ENCODE measurements around the gene NADK2.
A peak's percentile ranks its signal among the peaks of the same experiment; 100 is the strongest.

NADK2 gene

DNA sequence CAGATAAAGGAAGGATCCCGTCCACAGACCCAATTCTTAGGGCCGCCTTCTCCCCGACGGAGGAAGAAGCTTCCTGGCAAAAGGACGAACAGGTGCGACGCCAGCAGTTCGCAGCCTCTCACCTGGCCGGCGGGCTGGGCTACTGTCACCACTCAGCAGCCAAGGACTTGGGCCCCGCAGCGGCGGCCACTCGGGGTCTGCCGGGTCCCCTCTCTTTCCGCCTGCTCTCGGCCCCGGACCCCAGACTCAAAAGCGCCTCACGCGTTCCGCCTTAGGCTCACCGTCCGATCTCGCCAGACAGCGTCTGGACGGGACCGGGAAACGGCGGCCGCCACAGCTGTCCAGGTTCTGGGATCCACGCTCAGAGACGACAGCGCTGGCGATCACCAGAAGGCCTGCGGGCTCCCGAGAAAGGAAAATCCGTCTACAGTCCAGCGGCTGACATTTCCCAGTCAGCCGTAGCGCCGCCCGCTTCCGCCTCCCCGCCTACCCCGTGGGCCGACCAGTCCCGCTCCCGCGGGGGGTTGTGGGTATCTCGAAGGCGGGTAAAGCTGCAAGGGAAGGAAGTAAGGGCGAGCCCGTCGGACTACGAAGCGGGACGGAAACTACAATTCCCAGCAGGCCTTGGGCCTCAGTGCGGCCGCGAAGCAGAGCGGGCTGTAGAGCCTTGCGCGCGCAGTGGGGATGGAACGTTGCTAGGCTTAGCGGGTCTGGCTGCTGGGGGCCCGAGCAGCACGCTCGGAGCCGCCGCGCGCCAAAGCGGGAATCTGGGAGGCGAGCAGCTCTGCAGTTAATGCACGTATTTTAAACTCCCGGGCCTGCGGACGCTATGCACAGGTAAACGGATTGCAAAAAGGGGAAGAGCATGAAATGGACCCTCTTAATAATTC, 90.0 kb downstream of the NADK2 start, which contains the start of the genes LMBRD2 and SKP2:
TSS of gene LMBRD2 (minus strand) at position 454 of the 890 bp plus-strand sequence. CDS start 8,538 bp downstream, outside the sequence.
TSS of gene SKP2 (plus strand) at position 678 of the 890 bp plus-strand sequence. CDS start at position 830, 152 bp downstream.
- peak within 1 kb of the TSS; percentile 92 for H3K27ac Mint-ChIP-seq
- peaks cover 22% of the 10 kb centered on the region for H3K36me3 Mint-ChIP-seq
- H3K4me1 Mint-ChIP-seq (ENCODE audit: low read depth): peaks cover 59% of the 10 kb centered on the region
- peak within 1 kb of the TSS; percentile 98 for H3K4me3 Mint-ChIP-seq
- H3K9me3 Mint-ChIP-seq (ENCODE audit: low read depth): no peaks in the 10 kb centered on the region
- no peaks in the 10 kb centered on the region for H3K27me3 Mint-ChIP-seq

DNA sequence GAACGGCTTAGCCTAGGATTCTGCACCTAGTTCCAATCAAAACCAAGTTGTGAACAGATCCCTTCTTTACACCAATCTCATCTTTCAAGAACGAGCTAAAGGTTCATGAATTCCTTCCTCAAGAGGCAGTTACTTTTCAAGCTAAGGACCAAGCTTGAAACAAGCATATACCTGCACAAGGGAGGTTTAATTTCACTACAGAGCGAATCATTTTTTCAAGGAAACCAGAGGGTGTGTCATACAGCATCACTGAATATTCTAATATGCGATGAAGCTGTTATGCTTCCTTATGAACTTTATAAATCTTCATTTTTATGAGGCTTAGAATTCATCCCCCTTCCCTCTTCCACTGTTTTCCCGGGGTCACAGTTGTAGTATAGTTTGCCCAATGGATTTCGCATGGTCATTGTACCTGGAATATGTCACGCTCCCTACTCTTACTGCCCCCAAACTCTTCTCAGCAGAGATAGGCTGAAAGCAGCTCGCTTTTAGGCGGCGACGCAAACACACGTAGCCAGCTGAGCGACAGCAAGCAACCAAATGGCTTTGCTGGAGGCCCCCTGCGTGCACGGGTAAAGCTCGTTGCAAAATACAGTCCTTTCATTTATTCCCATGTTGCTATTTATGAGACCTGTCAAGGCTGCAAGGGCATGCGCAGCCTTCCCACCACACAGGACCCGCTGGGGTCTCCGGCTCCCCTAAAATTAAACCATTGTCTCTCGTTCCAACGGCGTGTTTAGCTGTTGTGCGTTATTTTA, 90.9 kb downstream of the NADK2 start:
- H3K4me3 Mint-ChIP-seq: peak overlapping the region; percentile 98
- H3K9me3 Mint-ChIP-seq (ENCODE audit: low read depth): no peaks in the 10 kb centered on the region
- peak overlapping the region; percentile 92 for H3K27ac Mint-ChIP-seq
- peaks cover 16% of the 10 kb centered on the region for H3K36me3 Mint-ChIP-seq
- no peaks in the 10 kb centered on the region for H3K27me3 Mint-ChIP-seq
- peaks cover 58% of the 10 kb centered on the region for H3K4me1 Mint-ChIP-seq (ENCODE audit: low read depth)

DNA sequence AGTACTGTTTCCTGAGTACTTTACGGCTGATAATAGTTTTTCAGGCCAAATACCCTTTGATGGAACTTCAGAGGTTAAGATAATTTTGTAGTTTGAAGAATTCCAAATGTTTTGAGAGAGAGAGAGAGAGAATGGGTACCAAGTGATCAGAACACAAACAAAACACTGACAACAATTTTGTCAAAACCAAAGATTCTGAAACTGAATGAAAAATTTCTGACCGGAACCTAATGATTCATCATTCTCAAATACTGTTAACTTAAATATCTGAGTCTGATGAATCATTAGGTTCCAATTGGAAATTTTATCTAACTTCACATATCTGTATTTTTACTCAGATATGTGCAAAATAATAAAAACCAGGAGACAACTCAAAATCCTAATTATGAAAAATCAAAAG, 94.0 kb downstream of the NADK2 start:
- peaks cover 3% of the 10 kb centered on the region for H3K36me3 Mint-ChIP-seq
- peaks cover 42% of the 10 kb centered on the region for H3K4me1 Mint-ChIP-seq (ENCODE audit: low read depth)
- H3K27ac Mint-ChIP-seq: no peak overlapping the region
- H3K27me3 Mint-ChIP-seq: no peaks in the 10 kb centered on the region
- peak overlapping the region; percentile 36 for H3K4me3 Mint-ChIP-seq
- H3K9me3 Mint-ChIP-seq (ENCODE audit: low read depth): no peaks in the 10 kb centered on the region

DNA sequence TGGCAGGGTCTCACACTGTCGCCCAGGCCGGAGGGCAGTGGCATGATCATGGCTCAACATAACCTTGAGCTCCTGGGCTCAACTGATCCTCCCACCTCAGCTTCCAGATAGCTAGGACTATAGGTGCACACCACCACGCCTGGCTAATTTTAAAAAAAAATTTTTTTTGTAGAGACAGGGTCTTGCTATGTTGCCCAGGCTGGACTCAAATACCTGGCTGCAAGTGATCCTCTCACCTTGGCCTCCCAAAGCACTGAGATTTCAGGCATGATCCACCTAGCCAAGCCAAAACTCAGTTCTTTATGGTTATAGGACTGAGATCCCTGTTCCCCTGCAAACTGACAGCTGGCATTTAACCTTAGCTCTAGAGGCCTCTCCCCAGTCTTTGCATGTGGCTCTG, 95.3 kb downstream of the NADK2 start:
- Mint-ChIP-seq H3K4me3 (no peak overlapping the region), H3K4me1 (ENCODE audit: low read depth) (peaks cover 37% of the 10 kb centered on the region), H3K27me3 (no peaks in the 10 kb centered on the region), H3K27ac (no peak overlapping the region), H3K9me3 (ENCODE audit: low read depth) (no peaks in the 10 kb centered on the region), H3K36me3 (peaks cover 3% of the 10 kb centered on the region)

DNA sequence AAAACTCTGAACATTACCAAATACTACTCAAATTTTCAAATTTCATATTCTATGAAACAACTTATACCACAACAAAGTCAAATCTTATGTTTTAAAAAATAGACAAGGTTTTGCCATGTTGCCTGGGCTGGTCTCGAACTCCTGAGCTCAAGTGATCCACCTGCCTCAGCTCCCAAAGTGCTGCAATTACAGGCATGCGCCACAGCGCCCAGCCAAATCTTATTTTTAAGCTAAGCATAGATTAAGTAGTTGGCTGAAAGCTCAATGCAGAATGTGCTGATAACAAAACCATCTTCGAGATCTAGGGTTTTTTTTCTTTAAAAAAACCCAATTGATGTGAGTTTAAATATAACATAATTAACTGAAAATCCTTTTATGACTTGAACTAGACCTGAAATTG, 96.4 kb downstream of the NADK2 start:
- Mint-ChIP-seq H3K36me3 (peaks cover 10% of the 10 kb centered on the region), H3K4me1 (ENCODE audit: low read depth) (peaks cover 31% of the 10 kb centered on the region), H3K27me3 (no peaks in the 10 kb centered on the region), H3K27ac (no peak overlapping the region), H3K9me3 (ENCODE audit: low read depth) (no peaks in the 10 kb centered on the region), H3K4me3 (no peak overlapping the region)

All from activated naive CD8-positive, alpha-beta T cell (primary cell).